OCI-LY3 (cell line): Measurements from ENCODE around the gene ISLR2.

Experiments
- EZH2phosphoT487 ChIP-seq: fragments of 200-600 bp; shearing (Covaris generic); IDR thresholded peaks from 2 replicates; pipeline ENCODE4 v1.6.1; 2018; ENCODE audit warnings: antibody characterized with exemption, mixed run types, low read depth
- TF ChIP-seq, protein P1 (sequence below): fragments of 200-600, 300-600 bp; sonication (generic); IDR thresholded peaks from 2 replicates; pipeline ENCODE4 v1.5.1; 2014; ENCODE audit warnings: antibody characterized with exemption, low read length, low read depth

DNA sequence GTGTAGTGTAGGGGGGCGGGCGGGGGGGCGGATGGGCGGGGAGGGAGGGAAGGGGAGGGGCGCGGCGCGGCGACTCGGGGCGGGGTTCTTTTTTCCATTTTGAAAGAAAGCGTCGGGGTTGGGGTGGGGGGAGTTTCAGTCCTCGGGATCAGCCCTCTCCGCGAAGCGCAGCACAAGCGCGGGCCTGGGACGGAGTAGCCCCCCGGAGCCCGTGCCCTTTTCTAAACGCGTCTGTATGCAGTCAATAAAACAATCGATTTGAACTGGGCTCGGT is 6.1 kb downstream of the ISLR2 start:
- TF ChIP-seq, protein P1, sequence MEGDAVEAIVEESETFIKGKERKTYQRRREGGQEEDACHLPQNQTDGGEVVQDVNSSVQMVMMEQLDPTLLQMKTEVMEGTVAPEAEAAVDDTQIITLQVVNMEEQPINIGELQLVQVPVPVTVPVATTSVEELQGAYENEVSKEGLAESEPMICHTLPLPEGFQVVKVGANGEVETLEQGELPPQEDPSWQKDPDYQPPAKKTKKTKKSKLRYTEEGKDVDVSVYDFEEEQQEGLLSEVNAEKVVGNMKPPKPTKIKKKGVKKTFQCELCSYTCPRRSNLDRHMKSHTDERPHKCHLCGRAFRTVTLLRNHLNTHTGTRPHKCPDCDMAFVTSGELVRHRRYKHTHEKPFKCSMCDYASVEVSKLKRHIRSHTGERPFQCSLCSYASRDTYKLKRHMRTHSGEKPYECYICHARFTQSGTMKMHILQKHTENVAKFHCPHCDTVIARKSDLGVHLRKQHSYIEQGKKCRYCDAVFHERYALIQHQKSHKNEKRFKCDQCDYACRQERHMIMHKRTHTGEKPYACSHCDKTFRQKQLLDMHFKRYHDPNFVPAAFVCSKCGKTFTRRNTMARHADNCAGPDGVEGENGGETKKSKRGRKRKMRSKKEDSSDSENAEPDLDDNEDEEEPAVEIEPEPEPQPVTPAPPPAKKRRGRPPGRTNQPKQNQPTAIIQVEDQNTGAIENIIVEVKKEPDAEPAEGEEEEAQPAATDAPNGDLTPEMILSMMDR: no peak
- no peak for TF ChIP-seq EZH2phosphoT487
